ENCODE results near the gene CD81.

Gene CD81

DNA sequence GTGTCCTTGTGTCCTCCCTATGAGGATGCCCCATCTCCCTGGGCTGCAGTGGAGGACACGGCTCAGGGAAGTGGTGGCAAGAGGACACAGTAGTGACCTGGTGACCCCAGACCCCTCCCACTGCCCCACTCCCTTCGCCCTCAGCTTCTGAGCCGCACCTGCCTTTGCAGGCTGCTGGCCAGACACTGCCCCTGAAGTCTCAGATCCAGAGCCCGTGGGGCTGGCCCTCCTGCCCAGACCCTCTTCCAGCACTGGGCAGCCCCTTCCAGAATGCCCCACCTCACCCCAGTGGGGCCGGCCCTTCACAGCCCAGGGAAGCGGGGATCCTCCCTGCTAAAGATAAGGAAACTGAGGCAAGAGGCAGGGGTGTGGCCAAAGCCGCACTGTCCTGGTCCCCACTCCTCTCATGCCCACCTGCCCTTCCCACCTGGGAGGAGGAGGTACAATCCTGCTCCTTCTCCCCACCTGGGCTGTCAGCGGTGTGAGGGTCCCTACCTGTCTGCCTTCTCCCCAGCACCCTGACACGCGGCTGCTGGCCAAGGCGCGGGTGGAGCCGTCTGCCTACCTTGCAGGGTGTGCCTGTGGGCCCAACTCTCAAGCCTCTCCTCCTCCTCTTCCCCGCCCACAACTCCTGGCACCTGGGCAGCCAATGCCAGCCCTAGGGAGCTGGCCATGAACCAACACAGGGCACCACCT is 49.9 kb downstream of the CD81 start:
- H3K4me3 ChIP-seq (ENCODE audit: control insufficient read depth, low read depth, low read length): no peak overlapping the region
- DNase-seq (ENCODE audit: low read depth): no peak
- TF ChIP-seq CTCF (conservative IDR thresholded peaks at IDR 0.05; ENCODE audit: control insufficient read depth, insufficient read depth, low read depth, low read length): no peak

DNA sequence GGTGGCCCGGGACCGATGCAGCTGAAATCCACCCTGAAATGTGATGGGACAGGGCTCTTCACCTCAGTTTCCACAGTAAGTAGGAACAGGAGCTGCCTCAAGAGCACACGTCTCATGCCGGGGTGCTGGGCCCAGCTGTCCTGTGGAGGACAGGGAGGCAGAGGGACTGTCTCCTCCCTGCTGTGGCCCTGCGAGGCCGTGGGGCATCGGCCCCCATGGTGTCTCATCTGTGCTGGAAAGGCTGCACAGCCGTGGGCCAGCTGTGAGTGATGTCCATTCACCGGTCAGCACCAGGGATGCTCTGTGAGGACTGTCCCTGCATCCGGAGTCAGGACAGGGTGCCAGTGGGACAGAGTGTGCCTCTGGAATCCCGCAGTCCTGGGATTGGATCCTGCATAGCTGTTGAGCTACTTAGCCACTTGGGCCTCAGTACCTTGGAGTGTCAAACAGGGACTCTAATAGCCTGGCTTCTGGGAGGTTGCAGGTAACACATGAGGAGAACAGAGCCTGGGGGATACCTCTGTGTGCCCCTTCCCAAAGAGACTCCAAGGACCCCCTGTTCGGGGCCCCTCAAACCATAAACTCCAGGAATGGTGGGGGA is 50.7 kb downstream of the CD81 start:
- no peak for TF ChIP-seq CTCF (conservative IDR thresholded peaks at IDR 0.05; ENCODE audit: control insufficient read depth, insufficient read depth, low read depth, low read length)
- no peak overlapping the region for H3K4me3 ChIP-seq (ENCODE audit: control insufficient read depth, low read depth, low read length)
- DNase-seq (ENCODE audit: low read depth): no peak

GRCh38 chr11:2428322-2428795 is 51.2 kb downstream of the CD81 start:
- peak; percentile 41 for DNase-seq (ENCODE audit: low read depth)

GRCh38 chr11:2431395-2431794 is 54.3 kb downstream of the CD81 start:
- H3K4me3 ChIP-seq (ENCODE audit: control insufficient read depth, low read depth, low read length): no peak overlapping the region
- no peak for DNase-seq (ENCODE audit: low read depth)
- TF ChIP-seq CTCF (conservative IDR thresholded peaks at IDR 0.05; ENCODE audit: control insufficient read depth, insufficient read depth, low read depth, low read length): no peak

More at GRCh38 chr11:2428322-2428795, 51.2 kb downstream of the CD81 start:
- H3K4me3 ChIP-seq (ENCODE audit: control insufficient read depth, low read depth, low read length): no peak overlapping the region
- TF ChIP-seq CTCF (conservative IDR thresholded peaks at IDR 0.05; ENCODE audit: control insufficient read depth, insufficient read depth, low read depth, low read length): peak; percentile 71

GRCh38 chr11:2432171-2432621 is 55.1 kb downstream of the CD81 start:
- no peak overlapping the region for H3K4me3 ChIP-seq (ENCODE audit: control insufficient read depth, low read depth, low read length)
- no peak for TF ChIP-seq CTCF (conservative IDR thresholded peaks at IDR 0.05; ENCODE audit: control insufficient read depth, insufficient read depth, low read depth, low read length)
- DNase-seq (ENCODE audit: low read depth): no peak

DNA sequence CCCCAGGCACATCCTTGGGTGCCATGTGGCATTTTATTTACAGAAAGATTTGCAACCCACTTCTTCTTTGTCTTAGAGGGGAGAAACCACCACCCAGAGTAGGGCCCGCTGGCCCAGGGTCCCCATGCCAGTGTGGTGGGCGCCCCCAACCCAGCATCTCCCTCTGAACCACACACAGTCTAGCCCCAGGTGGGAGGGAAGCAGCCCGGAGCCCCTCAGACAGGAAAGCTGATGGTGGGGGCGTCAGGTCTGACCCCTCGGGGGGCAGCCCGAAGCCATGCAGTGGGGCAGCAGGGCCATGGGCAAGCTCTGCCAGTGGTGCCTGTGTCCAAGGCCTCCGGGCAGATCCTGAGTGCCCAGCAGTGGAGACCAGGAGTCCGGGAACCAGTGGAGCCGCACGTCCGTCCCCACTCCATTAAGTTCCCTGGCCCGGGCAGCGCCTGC is 55.5 kb downstream of the CD81 start:
- no peak for TF ChIP-seq CTCF (conservative IDR thresholded peaks at IDR 0.05; ENCODE audit: control insufficient read depth, insufficient read depth, low read depth, low read length)
- no peak for DNase-seq (ENCODE audit: low read depth)
- no peak overlapping the region for H3K4me3 ChIP-seq (ENCODE audit: control insufficient read depth, low read depth, low read length)
